K562 treated with DMSO at 1 percent for 4 hours (cell line): Measurements from ENCODE around the gene CFH. TPM values are rescaled to one million over a fixed set of nuclear protein-coding genes. Genes with fewer than 3 reads are reported as not detected.

ENCODE experiments used
- total RNA-seq: library from RNA; unstranded; fragments of 300-600 nt; gene quantifications from 2 replicates; pipeline ENCODE4 v1.2.3, GENCODE V29; 2022; ENCODE audit not compliant: insufficient read depth

Gene CFH
- 63.0 and 84.9 TPM in 2 replicates for total RNA-seq

GRCh38 chr1:196651637-196652215, at the start of gene CFH:
TSS of gene CFH (plus strand) at chr1:196652043. CDS start at chr1:196652118, 75 bp downstream.

GRCh38 chr1:196608390-196609369, 43.2 kb upstream of the CFH start, which contains the start of gene KCNT2:
TSS of gene KCNT2 (minus strand) at chr1:196608440. CDS start at chr1:196608309, 131 bp downstream.

GRCh38 chr1:196774603-196775002, 122.8 kb downstream of the CFH start, which contains the start of gene CFHR3:
TSS of gene CFHR3 (plus strand) at chr1:196774840. CDS start at chr1:196774887, 47 bp downstream.

Other genes with a start within 250 kb of the CFH start
- 0.24 and 0.47 TPM in 2 replicates for gene KCNT2, start 43.6 kb upstream of the CFH start, total RNA-seq
- gene CFHR3, start 122.8 kb downstream of the CFH start, total RNA-seq: not detected in 2 replicates
- not detected in 2 replicates for gene CFHR1, start 167.7 kb downstream of the CFH start, total RNA-seq
- gene CFHR4, start 236.0 kb downstream of the CFH start, total RNA-seq: not detected in 2 replicates